ENCODE data around the gene FTCD. TPM values are rescaled to one million over a fixed set of nuclear protein-coding genes. Genes with fewer than 3 reads are reported as not detected.

Gene FTCD
- not detected in 2 replicates for total RNA-seq (2013; cell fraction: nucleolus; rRNA removed)
- total RNA-seq (2014; rRNA removed) (0.60 TPM in 1 of 2 replicates, not detected in the other), total RNA-seq (2014; rRNA removed; fragmentation: Illumina TruSeq; extraction: Trizol) (not detected in 2 replicates), total RNA-seq (2021) (0.28 TPM in 1 of 2 replicates, not detected in the other), polyA plus RNA-seq (2011; rRNA removed) (not detected in 2 replicates), polyA plus RNA-seq (2014; fragmentation: Illumina TruSeq; extraction: Trizol) (not detected in 2 replicates), polyA plus RNA-seq (2014; fragmentation: Nextera tagmentation; extraction: Ambion mirVana) (not detected), polyA plus RNA-seq (2014; rRNA removed) (0.27 and 0.33 TPM in 2 replicates), polyA plus RNA-seq (2016; fragmentation: Nextera tagmentation; extraction: Ambion mirVana) (not detected), polyA minus RNA-seq (2011; rRNA and poly(A)+ RNA removed) (not detected in 2 replicates), Bru-seq, nascent RNA (percentile 22 among the genes with signal in this experiment), BruChase-seq, experiment 1, labeled RNA remaining after a 6-hour chase (percentile 31 among the genes with signal in this experiment), BruChase-seq, experiment 2, labeled RNA remaining after a 2-hour chase (percentile 14 among the genes with signal in this experiment)
- polyA plus RNA-seq (2011; ENCODE audit: low read depth), result 0.43 TPM
- polyA plus RNA-seq (2011; cell fraction: cytosol; rRNA removed), result not detected in 2 replicates
- polyA plus RNA-seq (2011; cell fraction: nucleus; rRNA removed), result not detected in 2 replicates
- polyA plus RNA-seq (2012), result 0.69 and 0.77 TPM in 2 replicates
- polyA minus RNA-seq (2011; cell fraction: cytosol; rRNA and poly(A)+ RNA removed), result not detected in 2 replicates
- polyA minus RNA-seq (2011; cell fraction: nucleus; rRNA and poly(A)+ RNA removed), result not detected in 2 replicates
- long read RNA-seq, experiment 1, result 0 reads
- long read RNA-seq, experiment 2, result 0 reads

GRCh38 chr21:46155514-46156377, at the start of gene FTCD:
FTCD (minus strand) TSS chr21:46155579; CDS start chr21:46155523, 56 bp downstream.
- Histone ChIP-seq H3K36me3 (ENCODE audit: control insufficient read depth in 2 of 2, insufficient read depth in 2 of 2, low read length in 1 of 2) (no peaks in the 10 kb centered on the region), H3K9me3 (replicated peaks; ENCODE audit: control insufficient read depth, insufficient read depth, low read length) (no peaks in the 10 kb centered on the region), H3K79me2 (ENCODE audit: control insufficient read depth, insufficient read depth, low read length) (no peaks in the 10 kb centered on the region), H3K4me1 (ENCODE audit: control insufficient read depth, insufficient read depth, low read length) (no peaks in the 10 kb centered on the region), H3K27ac (ENCODE audit: control insufficient read depth, insufficient read depth) (no peak within 1 kb of the TSS), H3K4me3 (no peak within 1 kb of the TSS), H3K27me3 (replicated peaks in 1 of 2; ENCODE audit: control insufficient read depth in 2 of 2, insufficient read depth in 2 of 2, low read length in 1 of 2) (no peaks in the 10 kb centered on the region), H2AFZ (ENCODE audit: control insufficient read depth, low read depth, low read length) (no peak within 1 kb of the TSS), H3K4me2 (ENCODE audit: control insufficient read depth, insufficient read depth) (no peak within 1 kb of the TSS), H4K20me1 (ENCODE audit: control insufficient read depth, insufficient read depth) (no peaks in the 10 kb centered on the region), H3K9ac (ENCODE audit: control insufficient read depth, insufficient read depth, low read length) (no peak within 1 kb of the TSS)
- BruUV-seq (replicated peaks), result no TSS peak
- POLR2A ChIA-PET, result no interaction called here
- no peak for TF ChIP-seq NKRF (conservative IDR thresholded peaks at IDR 0.05)
- no peak for TF ChIP-seq CHD2 (IDR thresholded peaks at IDR 0.05; ENCODE audit: borderline replicate concordance, low read depth, low read length)
- no peak for TF ChIP-seq CREB1 (IDR thresholded peaks at IDR 0.05; ENCODE audit: low read depth)
- no peak for TF ChIP-seq ZNF24 (IDR thresholded peaks at IDR 0.05)
- TF ChIP-seq FOS (IDR thresholded peaks at IDR 0.05; ENCODE audit: borderline replicate concordance, extremely low read depth, insufficient read length), result no peak
- TF ChIP-seq ZNF207 (IDR thresholded peaks at IDR 0.05; ENCODE audit: borderline replicate concordance), result no peak
- CTCF ChIA-PET, result no interaction called here
- ATAC-seq (no peak), DNase-seq (ENCODE audit: low read depth, low spot score) (no peak), FAIRE-seq (no peak)
- RAD21 ChIA-PET (ENCODE audit: unreplicated experiment), result no interaction called here
- SMC1A ChIA-PET (ENCODE audit: uncharacterized antibody, unreplicated experiment), result no interaction called here
- in situ Hi-C loops (cut with MboI), result no loop called here
- intact Hi-C loops (cut with micrococcal nuclease; ENCODE audit: unreplicated experiment), result no loop called here
- WGBS (ENCODE audit: insufficient coverage, insufficient replicate concordance, low lambda C conversion rate, missing lambda C conversion rate), result 74% methylated on average over 32 of the region's 34 CpGs

All from GM12878 (cell line).